Measurements from ENCODE around the gene PI4KA.
"Not testable (repeated sequence)": the region's sequence is repeated elsewhere in the genome, so short reads cannot be mapped to it uniquely, and the experiment has no call there.

DNA sequence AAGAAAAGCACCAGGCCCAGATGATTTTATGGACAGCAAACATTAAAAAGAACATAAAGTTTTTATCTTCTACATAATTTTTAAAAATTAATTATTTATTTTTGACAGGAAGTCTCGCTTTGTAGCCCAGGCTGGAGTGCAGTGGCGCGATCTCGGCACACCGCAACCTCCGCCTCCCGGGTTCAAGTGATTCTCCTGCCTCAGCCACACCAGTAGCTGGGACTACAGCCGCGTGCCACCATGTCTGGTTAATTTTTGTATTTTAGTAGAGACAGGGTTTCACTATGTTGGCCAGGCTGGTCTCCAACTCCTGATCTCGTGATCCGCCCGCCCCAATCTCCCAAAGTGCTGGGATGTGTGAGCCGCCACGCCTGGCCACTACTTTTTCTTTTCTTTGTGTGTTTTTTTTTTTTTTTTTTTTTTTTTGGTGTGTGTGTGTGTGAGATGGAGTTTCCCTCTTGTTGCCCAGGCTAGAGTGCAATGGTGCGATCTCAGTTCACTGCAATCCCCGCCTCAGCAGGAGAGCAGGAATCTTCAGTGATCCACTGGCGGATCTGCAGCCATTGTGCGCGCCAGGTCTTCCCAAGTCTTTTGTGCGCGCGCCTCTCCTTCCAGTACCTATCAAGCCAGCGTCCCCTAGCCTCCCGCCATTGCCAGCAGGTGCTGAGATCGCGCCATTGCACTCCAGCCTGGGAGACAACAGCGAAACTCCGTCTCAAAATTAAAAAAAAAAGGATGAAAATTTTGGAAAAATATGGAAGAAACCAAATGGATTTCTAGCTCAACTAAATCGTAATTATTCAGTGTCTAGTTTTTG is 171.0 kb downstream of the PI4KA start:
- TF ChIP-seq POLR2A, CTCF, POLR2AphosphoS5 (IDR thresholded peaks at IDR 0.05): not testable (repeated sequence)

Data from breast epithelium (tissue), 3 donors.